D721Med (cell line): ENCODE data around the gene PDZRN3.

ENCODE experiments used
- DNase-seq: peaks from one replicate; pipeline ENCODE4 v3.0.0; 2011; ENCODE audit warnings: low spot score; ENCODE audit not compliant: insufficient read length
- FAIRE-seq: peaks from 2 replicates; lab custom pipeline; 2011; peaks lifted over from hg19 to GRCh38; lab: Jason Lieb, UNC
- CTCF ChIP-seq: IDR thresholded peaks from 2 replicates; pipeline ENCODE4 v1.5.1; 2012; ENCODE audit warnings: mild to moderate bottlenecking, control low read depth; ENCODE audit not compliant: insufficient read depth; ENCODE audit errors: missing control alignments

PDZRN3 gene

DNA sequence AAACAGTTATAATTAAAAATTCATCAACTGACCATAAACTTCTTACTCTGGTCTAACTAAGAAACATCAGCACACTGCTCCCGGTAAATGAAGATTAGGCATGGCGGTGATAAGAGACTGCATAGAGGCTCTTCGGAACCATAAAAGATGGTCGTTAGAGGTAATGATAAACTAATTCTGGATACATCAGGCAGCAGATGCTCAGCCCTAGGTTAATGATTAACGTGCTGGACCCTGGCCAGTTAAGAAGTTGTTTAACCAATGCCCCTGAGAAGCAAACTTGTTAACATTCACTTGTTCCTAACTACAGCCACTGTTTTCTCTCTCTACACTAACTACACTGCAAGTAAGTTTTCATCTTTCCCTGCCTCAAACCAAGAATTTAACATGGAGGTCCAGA is 111.5 kb downstream of the PDZRN3 start:
- no peak for DNase-seq

DNA sequence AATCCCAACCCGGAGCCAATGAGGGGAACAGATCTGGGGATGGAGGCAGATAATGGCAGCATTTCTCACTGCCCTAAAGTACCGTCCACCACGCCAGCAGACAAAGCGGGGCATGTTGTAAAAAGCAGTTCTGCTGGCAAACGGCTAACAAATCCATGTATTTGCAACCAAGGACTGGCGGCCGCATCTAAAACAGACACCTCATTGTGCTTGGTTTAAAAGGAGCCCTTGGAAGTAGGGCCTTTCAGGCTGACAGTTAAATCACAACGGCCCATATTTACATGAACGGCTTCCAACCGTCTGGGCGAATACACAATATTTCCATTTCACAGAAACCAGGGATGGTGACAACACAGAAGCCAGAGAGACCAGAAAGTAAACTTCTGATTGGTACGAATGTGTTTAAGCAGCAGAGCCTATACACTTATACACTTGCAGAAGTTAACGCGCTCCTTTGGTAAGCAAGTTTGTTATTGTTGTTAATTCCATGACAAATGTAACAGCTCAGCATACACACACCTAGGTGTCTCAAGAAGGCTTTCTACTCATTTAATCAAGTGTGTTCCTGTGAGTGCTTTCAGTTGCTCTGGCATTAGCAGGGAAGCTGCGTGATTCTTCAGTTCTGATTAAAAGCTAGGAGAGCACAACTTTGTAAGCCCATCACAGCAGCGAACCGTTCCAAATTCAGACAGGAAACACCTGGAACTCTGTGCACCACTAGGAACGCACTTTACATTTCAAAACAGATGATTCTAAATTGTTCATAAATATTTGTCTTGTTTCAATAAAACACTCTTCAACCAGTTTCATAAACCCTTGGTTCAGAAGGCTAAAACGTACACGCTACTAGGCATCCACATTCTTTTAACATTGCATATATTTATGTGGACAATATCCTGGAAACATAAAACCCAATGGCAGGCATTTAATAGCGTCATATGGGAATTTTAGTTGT is 112.9 kb downstream of the PDZRN3 start:
- TF ChIP-seq CTCF: no peak
- no peak for DNase-seq
- FAIRE-seq: no peak

More for the DNA sequence above, 111.5 kb downstream of the PDZRN3 start:
- TF ChIP-seq CTCF: no peak
- peak; percentile 16 for FAIRE-seq

GRCh38 chr3:73510784-73511183 is 114.0 kb downstream of the PDZRN3 start:
- no peak for TF ChIP-seq CTCF
- DNase-seq (no peak), FAIRE-seq (no peak)

- no peak for FAIRE-seq
- no peak for TF ChIP-seq CTCF
Measured at GRCh38 chr3:73510334-73510733, 114.4 kb downstream of the PDZRN3 start.

GRCh38 chr3:73509816-73510215 is 114.9 kb downstream of the PDZRN3 start:
- no peak for TF ChIP-seq CTCF
- no peak for DNase-seq
- no peak for FAIRE-seq

More at GRCh38 chr3:73510334-73510733, 114.4 kb downstream of the PDZRN3 start:
- DNase-seq: no peak

DNA sequence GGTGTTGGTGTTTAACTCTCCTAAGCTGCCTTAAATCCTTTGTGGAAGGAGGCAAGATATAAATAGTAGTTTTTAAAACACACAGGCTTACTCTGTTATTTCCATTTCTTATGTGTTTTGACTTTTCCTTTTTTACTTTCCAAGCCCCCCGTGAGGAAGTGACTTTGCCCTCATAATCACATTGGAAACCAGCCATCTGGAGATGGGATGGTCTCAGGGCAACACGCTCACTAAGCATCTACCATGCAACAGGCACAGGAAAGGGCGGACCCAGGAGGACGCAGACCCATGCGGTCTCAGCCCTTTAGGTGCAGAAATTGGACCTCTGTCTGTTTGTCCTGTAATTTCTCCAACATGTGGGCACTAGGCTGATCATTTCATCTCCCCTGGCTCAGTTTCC is 115.7 kb downstream of the PDZRN3 start:
- DNase-seq: no peak
- no peak for FAIRE-seq
- no peak for TF ChIP-seq CTCF
